HG03039 (cell line): Measurements from ENCODE around the gene PIK3AP1.

ENCODE experiments used
- ATAC-seq: cut with Tn5 transposase; IDR thresholded peaks from one replicate; pipeline ENCODE4 v1.9.1; 2021; ENCODE audit warnings: mild to moderate bottlenecking, moderate library complexity; ENCODE audit not compliant: unreplicated experiment

The PIK3AP1 gene

DNA sequence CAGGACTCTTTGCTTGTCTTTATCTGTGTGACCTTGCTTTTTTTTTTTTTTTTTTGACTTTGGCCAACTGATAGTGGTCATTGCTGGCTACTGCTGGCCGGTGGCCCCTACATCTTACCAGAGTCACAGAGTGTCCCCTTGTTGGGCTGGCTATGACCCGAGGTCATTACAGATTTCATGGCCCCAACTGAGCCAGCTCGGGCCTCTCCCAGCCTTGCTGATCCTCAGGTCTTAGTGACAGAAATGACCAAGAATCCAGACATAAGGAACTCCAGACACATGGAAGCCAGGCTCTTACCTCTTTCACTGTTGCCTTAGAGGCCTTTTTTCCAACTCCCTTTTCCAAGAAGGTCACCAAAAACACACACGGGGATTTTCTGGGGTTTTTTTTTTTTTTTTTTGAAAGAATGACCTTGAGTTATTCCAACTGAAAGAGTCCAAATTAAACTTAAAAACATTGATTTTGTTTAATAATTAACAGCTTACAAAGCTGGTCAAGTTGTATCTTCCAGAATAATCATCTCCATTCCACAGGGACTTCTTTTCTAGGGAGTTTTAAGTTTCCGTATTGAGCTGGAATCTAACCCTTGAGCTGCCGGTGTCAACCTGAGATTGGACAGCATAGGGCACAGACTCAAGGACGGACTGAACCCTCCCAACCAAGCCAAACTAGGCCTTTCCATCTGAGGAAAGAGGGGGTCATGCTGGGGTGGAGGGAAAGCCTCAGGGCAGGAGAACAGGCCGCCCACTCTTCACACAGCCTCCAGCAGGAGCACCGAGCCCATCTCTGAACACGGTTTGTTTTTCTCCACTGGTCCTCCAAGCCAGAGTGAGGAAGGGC is 43.8 kb downstream of the PIK3AP1 start:
- ATAC-seq = no peak

DNA sequence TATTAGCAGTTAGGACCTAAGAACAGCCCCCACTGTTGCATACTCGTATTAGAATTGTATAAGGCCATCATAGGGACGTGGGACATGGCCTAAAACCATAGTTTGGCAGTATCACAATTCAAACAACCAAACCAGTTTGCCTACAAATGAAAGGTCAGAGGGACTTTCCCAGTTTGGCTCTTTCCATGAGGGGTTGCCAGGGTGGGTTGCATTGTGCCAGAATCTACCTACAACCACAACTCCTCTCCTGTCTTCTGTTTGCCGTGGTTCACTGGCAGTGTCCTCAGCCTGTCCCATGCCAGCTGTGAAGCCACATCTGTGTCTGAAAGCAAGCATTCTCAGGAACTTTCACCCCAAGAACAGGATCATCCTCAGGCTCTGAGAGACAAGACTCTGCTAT is 44.5 kb downstream of the PIK3AP1 start:
- ATAC-seq = no peak

DNA sequence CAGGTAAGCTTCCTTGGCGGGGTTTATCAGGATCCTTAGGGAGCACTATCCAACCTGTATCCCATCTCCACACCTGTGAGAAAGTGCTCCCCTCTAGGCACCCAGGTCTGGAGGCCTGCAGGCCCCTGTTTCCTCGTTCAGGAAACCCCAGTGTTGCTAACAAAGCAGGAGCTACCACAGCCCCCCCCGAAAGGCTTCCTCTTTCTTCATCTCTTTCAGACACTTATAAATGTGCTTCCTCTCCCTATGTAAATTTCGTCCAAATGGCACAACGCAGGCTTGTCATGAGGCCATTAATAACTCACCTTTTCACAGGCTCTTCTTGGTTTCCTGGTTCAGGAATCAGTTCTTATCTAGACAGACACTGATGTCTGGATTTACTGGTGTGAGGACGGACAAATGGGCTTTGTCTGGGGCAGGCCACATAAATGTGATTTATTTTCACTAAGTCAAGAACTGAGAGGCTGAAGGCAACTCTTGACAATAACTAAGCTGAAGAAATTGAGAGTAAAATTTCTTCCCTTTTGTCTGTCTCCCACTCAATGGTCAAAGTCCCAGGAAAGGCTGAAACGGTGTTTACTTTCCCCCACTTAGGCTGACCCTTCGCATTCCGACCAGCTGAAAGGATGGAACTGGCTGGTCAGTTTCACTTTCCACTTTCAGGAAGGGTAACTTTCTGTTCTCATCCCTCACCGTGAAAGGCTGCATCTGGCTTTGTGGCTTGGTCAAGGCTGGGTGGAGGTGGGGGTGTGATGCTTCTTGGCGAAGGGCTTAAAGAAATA is 46.8 kb downstream of the PIK3AP1 start:
- ATAC-seq = no peak

DNA sequence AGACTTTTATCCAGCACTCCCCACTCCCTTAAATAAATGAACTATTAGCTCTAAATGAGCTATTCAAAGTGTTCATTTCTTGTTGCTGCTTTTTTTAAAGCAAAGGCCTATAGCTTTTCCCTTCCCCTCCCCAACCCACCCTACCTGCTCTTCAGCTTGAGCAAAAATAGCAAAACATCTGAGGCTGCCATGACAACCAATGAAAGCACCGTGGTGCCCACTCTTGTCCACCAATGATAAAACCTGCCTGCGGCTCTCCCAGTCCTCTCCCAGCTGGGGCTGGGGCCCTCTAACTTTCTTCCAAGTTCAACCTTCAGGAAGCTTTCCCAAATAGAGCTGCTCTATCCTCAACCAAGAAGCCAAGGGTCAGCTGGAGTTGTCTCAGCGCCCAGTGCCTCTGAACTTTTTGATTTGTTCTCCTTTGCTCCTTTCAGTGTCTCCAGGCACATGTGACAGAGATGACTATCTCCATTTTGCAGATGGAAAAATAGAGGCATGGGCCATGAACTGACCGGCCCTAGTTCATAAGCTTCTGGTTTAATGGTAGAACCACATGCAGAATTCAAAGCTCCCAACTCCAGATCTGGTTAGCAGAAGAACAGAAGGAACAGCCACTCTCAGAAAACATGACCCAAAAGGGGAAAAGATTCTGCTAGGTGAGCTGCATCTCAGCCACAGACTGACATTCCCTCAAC is 47.7 kb downstream of the PIK3AP1 start:
- no peak for ATAC-seq

DNA sequence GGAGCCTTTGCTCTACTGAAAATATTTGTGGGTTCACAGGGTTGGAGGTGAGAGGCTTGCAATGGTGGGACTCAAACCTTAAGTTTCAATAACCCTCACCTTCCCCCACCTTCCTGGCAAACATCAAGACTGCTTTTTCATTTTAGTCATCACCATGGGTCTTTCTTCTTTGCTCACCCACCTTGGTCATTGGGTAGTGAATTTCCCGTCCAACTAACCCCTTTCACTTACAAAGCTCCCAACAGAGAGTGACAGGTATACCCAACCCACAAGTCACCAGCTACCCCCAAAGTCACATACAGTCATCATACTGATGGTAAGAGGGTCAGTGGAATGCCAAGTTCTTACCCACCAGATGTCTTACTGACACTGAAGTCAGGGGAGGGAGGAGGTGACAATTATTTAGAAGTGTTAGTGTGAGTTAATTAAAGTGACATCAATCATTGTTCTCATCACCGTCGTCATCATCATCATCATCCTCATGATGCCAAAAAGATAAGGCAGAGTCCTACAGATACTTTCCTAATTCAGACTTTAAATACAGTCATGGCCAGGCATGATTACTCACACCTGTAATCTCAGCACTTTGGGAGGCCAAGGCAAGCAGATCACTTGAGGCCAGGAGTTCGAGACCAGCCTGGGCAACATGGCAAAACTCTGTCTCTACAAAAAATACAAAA is 49.0 kb downstream of the PIK3AP1 start:
- ATAC-seq = no peak

DNA sequence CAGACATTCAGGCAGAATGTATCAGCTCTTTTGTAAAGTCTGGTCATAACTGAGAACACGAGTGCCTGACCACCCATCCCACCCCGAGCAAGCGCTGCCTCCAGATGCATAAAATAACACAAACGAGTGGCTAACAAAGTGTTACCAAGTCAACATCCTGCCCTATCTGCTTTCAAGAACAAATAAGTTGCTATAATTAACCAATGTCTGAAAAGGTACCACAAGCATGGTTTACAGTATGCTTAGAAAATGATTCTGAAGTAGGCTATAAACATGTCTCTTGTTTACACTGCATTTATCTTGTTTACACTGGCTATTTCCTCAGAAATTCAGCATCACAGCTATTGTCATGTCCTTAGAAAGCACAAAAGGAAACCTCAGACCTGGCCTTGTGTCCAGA is 49.5 kb downstream of the PIK3AP1 start:
- ATAC-seq = no peak

DNA sequence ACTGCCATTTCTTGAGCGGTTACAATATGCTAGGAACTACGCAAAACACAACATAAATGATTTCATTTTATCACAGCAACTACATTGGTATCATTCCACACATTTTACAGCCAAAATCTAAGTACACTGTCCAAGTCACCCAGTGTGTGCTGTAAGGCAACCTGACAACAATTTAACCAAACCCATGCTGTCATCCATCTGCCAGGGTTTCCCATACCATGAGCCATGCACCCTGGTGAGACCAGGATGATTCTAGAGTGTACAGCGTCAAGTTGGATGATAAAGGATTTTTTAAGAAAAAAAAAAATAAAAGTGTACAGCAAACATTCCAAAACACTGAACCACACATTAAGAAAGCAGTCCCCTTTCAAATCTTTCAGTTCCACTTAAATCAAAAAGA is 52.9 kb downstream of the PIK3AP1 start:
- no peak for ATAC-seq

DNA sequence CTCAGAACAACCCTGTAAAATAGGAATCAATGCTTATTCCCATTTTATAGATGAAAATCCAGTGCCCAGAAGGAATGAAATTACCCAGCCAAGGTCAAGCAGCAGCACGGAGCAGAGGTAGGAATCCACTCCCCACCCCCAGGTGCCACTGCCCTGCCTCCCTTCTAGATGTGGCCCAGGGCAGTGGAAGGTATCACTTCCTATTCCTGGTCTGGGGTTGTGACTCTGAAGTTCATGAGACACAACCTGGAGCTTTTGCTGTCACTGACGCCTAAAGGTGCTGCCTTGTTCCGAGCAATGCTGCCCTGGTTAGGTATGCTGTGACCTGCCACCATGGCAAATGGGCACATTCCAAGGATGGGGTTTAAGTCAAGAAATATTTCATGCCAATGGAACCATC is 53.6 kb downstream of the PIK3AP1 start:
- ATAC-seq = peak; percentile 37

DNA sequence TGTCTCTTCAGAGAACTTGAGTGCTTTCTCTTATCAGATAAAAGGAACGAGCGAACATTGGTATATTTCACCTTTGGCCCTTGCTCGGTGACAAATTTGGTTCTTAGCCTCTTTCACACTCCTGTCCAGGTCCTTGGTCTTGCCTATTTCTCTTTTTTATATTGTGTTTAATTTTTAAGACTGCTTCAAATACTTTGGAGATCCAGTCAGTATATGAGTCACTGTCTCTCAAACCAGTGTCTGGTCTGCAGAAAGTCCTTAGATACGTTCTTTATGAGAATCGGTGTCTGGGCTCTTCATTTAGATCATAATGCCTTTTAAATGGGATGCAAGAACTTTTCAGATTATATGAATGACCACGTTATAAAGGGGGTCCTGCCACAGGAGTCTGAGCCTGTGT is 55.0 kb downstream of the PIK3AP1 start:
- no peak for ATAC-seq

DNA sequence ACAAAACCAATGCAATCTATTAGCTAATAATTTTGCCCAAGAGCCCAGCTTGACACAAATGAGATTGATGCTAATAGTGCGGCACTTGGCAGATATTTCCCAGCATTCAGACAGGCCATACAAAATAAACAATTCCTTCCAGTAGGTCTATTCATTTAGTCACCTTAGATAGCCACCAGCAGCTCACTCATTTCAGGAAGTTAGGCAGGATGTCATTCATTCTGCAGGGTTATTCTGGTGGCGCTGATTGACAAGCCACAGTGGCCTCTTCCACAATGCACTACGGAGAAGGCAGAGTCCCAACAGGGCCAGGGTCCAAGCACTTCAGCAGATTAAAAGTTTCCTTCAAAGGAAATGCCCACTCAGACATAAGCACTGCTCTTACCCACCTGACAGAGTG is 55.8 kb downstream of the PIK3AP1 start:
- ATAC-seq = no peak

DNA sequence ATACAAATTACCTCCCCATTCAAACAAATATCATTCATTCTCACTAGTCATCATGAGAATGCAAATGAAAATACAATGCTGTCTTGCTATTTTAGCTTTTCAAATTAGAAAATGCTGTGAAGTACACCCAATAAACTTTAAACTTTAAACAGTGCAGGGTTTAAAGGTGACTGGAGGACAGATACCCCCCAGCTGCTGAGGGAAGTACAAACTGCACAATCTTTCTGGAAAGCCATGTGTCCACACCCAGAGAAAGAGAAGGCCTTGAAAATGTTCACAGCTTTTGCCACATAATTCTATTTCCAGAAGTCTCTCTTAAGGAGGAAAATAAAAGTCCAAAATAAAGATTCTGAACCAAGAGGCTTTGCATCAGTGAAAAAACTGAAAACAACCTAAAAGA is 56.5 kb downstream of the PIK3AP1 start:
- no peak for ATAC-seq

DNA sequence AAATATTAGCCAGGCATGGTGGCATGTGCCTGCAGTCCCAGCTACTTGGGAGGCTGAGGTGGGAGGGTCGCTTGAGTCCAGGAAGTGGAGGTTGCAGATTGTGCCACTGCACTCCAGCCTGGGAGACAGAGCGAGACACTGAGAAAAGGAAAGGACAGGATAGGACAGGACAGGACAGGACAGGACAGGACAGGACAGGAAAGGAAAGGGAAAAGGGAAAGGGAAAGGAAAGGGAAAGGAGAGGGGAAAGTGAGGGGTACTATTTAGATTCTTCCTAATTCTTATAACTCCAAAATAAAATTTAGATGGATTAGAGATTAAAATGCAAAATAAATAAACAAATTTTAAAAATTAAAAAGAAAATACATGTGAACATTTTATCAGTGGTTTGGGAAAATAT is 58.7 kb downstream of the PIK3AP1 start:
- no peak for ATAC-seq

DNA sequence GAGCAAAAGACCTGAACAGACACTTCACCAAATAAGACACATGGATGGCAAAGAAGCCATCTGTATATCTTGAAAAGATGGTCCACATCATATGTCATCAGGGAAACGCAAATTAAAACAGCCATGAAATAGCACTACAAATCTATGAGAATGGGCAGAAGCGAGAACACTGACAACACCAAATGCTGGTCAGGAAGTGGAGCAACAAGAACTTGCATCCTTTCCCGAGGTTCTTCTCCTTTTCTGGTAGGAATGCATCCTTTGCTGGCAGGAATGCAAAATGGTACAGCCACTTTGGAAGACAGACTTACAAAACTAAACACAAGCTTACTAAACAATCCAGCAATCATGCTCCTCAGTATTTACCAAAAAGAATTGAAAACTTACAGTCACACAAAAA is 60.0 kb downstream of the PIK3AP1 start:
- ATAC-seq = no peak

DNA sequence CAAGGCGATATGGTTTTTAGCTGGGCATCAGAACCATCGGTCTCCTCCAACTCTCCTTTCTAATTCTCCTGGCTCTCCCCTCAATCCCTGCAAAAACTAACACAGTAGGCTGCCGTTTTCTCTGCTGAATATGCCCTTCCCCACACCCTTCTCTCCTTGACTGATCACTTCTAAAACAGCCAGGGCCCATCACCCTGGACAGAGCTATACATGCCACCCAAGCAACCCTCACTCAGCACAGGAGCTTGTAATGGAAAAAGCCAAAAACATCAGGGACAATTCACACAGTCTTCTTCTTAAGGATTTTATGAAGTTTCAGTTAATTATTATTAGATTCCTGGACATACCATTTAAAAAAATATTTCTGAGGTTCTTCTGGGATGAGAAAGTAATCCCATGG is 61.5 kb downstream of the PIK3AP1 start:
- ATAC-seq = no peak

DNA sequence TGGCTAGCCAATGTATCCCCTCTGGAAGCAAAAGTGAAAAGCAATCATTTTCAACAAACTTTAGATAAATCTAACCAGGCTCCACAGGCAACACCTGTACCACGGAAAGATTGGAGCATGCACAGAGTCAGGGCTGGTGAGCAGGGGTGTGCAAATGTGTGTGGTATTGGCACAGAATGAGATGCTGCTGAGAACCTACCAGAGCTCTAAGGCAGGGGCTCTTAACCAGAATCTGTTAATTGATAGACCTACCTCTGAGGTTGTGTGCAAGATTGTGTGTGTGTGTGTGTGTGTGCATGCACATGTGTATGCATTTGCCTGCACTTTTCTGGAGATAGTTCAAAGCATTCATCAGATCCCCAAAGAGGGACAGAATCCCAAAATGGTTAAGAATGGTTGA is 62.9 kb downstream of the PIK3AP1 start:
- no peak for ATAC-seq

DNA sequence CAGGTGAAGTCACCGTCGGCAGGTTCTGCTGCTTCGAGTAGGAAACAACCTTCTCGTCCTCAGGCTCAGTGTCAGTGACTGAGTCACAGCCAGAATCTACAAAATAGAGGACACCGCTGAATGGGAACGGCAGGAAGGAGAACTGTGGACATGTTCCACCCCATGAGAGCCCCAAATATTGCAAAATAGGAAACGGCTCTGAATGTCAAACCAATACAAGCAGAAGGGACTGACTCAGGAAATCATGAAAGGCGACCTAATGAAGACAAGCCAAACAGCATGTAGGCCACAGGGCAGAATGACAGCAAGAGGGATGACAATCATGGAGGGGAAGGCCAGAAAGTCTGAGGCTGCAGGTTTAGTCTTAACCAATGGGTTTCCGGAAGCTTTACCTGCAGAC is 63.5 kb downstream of the PIK3AP1 start:
- ATAC-seq = no peak

DNA sequence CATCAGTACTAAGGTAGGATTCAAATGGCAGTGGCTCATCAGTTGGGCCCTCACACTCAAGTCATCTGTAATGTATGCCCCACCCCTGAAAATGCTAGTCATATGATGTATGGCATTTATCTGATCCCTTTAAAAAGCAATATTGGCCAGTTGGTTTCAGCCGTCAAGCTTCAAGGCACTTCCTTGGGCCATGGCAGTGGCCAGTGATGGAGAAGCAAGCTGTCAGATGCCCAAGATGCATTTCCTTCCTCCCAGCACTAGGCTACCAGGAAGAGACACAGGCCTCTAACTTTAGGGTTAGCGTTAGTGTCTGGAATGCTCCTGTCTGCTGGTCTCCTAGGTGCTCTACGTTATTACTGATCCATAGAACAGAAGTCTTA is 64.1 kb downstream of the PIK3AP1 start:
- no peak for ATAC-seq

DNA sequence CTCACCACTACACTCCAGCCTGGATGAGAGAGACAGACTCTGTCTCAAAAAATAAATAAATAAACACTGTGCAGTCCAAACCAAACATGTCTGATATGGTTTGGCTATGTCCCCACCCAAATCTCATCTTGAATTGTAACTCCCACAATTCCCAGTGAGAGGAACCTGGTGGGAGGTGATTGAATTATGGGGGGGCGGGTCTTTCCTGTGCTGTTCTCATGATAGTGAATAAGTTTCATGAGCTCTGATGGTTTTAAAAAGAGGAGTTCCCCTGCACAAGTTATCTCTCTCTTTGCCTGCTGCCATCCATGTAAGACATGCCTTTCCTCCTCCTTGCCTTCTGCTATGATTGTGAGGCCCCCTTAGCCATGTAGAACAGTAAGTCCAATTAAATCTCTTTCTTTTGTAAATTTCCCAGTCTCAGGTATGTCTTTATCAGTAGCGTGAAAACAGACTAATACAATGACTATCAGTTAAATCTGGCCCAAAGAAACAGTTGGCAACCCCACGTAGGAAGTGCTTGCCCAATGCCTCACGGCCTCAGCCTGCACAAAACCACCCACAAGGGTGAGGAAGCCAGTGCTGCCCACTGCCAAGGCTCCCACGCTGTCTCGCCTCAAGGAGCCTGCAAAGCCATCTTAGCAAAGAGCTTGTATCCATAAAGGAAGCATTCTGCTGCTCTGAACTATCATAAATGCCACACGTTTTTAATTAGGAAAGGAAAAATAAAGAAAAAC is 64.7 kb downstream of the PIK3AP1 start:
- no peak for ATAC-seq

DNA sequence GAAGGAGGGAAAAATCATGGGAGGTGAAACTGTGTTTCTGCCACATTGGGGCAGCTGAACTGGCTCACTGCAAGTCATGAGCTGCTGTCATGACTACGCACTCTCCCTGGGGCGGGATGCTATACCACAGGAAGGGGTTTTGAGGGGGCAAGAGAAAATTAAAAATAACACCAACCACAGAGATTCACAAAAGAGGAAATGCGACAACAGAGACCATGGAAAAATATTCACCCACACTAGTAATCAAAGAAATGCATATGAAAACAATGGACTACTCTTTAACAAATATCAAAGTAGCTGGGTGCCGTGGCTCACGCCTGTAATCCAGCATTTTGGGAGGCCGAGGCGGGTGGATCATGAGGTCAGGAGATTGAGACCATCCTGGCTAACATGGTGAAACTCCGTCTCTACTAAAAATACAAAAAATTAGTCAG is 68.3 kb downstream of the PIK3AP1 start:
- ATAC-seq = peak; percentile 48

DNA sequence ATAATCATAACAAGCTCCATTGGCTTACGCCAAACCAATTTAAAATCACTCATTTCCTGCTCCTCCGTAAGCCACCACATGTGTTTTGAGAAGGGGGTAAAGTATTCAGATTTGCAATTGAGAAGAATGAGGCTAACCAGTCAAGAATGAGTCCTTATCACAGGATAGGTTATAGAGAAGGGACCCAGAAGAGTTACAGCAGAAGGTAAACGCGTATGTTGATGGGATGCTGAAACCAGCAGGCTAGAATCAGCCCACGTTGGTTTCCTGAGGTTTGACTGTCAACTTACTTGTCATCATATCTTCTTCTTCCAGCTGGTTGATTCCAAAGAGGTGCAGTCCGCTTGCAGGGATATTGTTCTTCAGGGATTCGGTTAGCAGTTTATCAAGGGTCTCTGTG is 69.4 kb downstream of the PIK3AP1 start:
- ATAC-seq = no peak

DNA sequence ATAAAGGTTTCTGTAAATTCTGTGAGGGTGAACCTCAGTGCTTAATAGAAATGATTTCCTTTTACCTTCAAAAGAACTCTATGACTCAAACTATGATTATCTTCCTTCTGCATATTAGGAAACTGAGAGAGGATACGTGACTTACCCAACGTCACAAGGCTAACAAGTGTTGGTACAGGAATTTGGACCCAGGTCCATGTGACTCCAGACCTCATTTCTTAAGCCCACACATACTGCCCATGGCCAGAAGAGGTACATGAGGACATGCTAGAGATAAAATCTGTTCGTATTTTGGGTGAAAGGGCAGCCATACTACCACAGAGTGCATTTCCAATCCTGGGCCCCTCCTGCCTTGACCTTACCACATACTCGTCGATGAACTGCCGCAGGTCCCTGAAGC is 72.0 kb downstream of the PIK3AP1 start:
- ATAC-seq = no peak
